HFFc6 (cell line): ENCODE results near the gene RFX1. TPM values are rescaled to one million over a fixed set of nuclear protein-coding genes. Genes with fewer than 3 reads are reported as not detected.
A peak's percentile ranks its signal among the peaks of the same experiment; 100 is the strongest.

Experiments
- DNase-seq: peaks from one replicate; pipeline ENCODE4 v3.0.0-alpha.2; 2018
- H3K27ac Mint-ChIP-seq: 2 replicates; pipeline ENCODE4 v1.8.0; 2020; ENCODE audit warnings: mild to moderate bottlenecking, mixed read lengths
- H3K27me3 Mint-ChIP-seq: 2 replicates; pipeline ENCODE4 v1.8.0; 2021; ENCODE audit warnings: mild to moderate bottlenecking, moderate library complexity, mixed read lengths; ENCODE audit not compliant: insufficient read depth
- H3K36me3 Mint-ChIP-seq: 2 replicates; pipeline ENCODE4 v1.8.0; 2021; ENCODE audit warnings: low read depth, mixed read lengths
- H3K4me1 Mint-ChIP-seq: 2 replicates; pipeline ENCODE4 v1.8.0; 2020; ENCODE audit warnings: low read depth, mixed read lengths
- H3K4me3 Mint-ChIP-seq: 2 replicates; pipeline ENCODE4 v1.8.0; 2020; ENCODE audit warnings: mild to moderate bottlenecking, moderate library complexity, mixed read lengths
- H3K9me3 Mint-ChIP-seq: 2 replicates; pipeline ENCODE4 v1.8.0; 2020; ENCODE audit warnings: mild to moderate bottlenecking, mixed read lengths
- CTCF ChIP-seq: fragments of 200-600 bp; sonication (generic); IDR thresholded peaks from 2 replicates; pipeline ENCODE4 v1.5.0; 2021; ENCODE audit warnings: antibody characterized with exemption, mild to moderate bottlenecking
- total RNA-seq, 6 experiments: library from RNA; stranded (reverse); fragmentation: NEBNext Ultra II Directional; extraction: Animal tissue kit (Norgen Biotek cat#: 25700); gene quantifications; 2 replicates in 1 of 6; 3 replicates in 5 of 6; pipeline ENCODE4 v1.2.3, GENCODE V29; 2021

Gene RFX1
- total RNA-seq, 6 experiments from 2014 or later, result 11.6 to 13.0 (median 12.2) TPM

GRCh38 chr19:14019100-14019499, 13.0 kb upstream of the RFX1 start:
- TF ChIP-seq CTCF, result no peak
- Mint-ChIP-seq H3K4me3 (no peak overlapping the region), H3K9me3 (no peaks in the 10 kb centered on the region), H3K36me3 (no peaks in the 10 kb centered on the region), H3K27ac (no peak overlapping the region), H3K4me1 (peaks cover 11% of the 10 kb centered on the region), H3K27me3 (no peaks in the 10 kb centered on the region; the same call in 1 of the 2 replicates)
- DNase-seq, result no peak

GRCh38 chr19:14015524-14016035, 9.5 kb upstream of the RFX1 start:
- H3K36me3 Mint-ChIP-seq, result no peaks in the 10 kb centered on the region
- no peak for TF ChIP-seq CTCF

GRCh38 chr19:14012378-14012915, 6.3 kb upstream of the RFX1 start:
- DNase-seq, result no peak
- Mint-ChIP-seq H3K27ac (no peak overlapping the region), H3K4me3 (no peak overlapping the region), H3K36me3 (no peaks in the 10 kb centered on the region), H3K9me3 (no peaks in the 10 kb centered on the region), H3K27me3 (peaks cover 3% of the 10 kb centered on the region; the same call in 1 of the 2 replicates), H3K4me1 (peaks cover 9% of the 10 kb centered on the region)
- no peak for TF ChIP-seq CTCF

More at GRCh38 chr19:14015524-14016035, 9.5 kb upstream of the RFX1 start:
- no peaks in the 10 kb centered on the region; the same call in 1 of the 2 replicates for H3K27me3 Mint-ChIP-seq
- no peak overlapping the region for H3K4me3 Mint-ChIP-seq
- DNase-seq, result no peak
- H3K27ac Mint-ChIP-seq, result no peak overlapping the region
- H3K9me3 Mint-ChIP-seq, result no peaks in the 10 kb centered on the region
- H3K4me1 Mint-ChIP-seq, result peaks cover 9% of the 10 kb centered on the region

- Mint-ChIP-seq H3K27ac (peak overlapping the region; percentile 100), H3K4me3 (peak overlapping the region; percentile 97), H3K9me3 (no peaks in the 10 kb centered on the region), H3K27me3 (peaks cover 3% of the 10 kb centered on the region; the same call in 1 of the 2 replicates), H3K36me3 (no peaks in the 10 kb centered on the region), H3K4me1 (peaks cover 17% of the 10 kb centered on the region)
- no peak for DNase-seq
- no peak for TF ChIP-seq CTCF
These were observed 844 bp upstream of the RFX1 start for GRCh38 chr19:14006766-14007562.

GRCh38 chr19:14005349-14006084, 603 bp downstream of the RFX1 start:
- H3K36me3 Mint-ChIP-seq, result no peaks in the 10 kb centered on the region
- H3K4me3 Mint-ChIP-seq, result peak overlapping the region; percentile 73
- H3K27me3 Mint-ChIP-seq, result peaks cover 3% of the 10 kb centered on the region; the same call in 1 of the 2 replicates
- no peaks in the 10 kb centered on the region for H3K9me3 Mint-ChIP-seq
- peak; percentile 75 for DNase-seq
- peaks cover 17% of the 10 kb centered on the region for H3K4me1 Mint-ChIP-seq
- H3K27ac Mint-ChIP-seq, result peak overlapping the region; percentile 100
- TF ChIP-seq CTCF, result no peak
